Karpas-422 (cell line): ENCODE data around the gene FNDC3A. TPM values are rescaled to one million over a fixed set of nuclear protein-coding genes. Genes with fewer than 3 reads are reported as not detected.

Source experiments
- DNase-seq: peaks from one replicate; pipeline ENCODE4 v3.0.0-alpha.2; 2015
- H2AFZ ChIP-seq: fragments of 200-600 bp; sonication (generic); 2 replicates; pipeline ENCODE4 v1.6.1; 2014; ENCODE audit warnings: antibody characterized with exemption, low read length, mixed read lengths
- H3K27ac ChIP-seq: fragments of 200-600 bp; sonication (generic); 2 replicates; pipeline ENCODE4 v1.5.1; 2014; ENCODE audit warnings: mild to moderate bottlenecking, low read length, moderate library complexity
- H3K27me3 ChIP-seq: fragments of 200-600 bp; sonication (generic); 2 replicates; pipeline ENCODE4 v1.6.1; 2014; ENCODE audit warnings: low read length, mixed read lengths
- H3K36me3 ChIP-seq: fragments of 200-600 bp; sonication (generic); 2 replicates; pipeline ENCODE4 v1.6.1; 2014; ENCODE audit warnings: low read length, mixed read lengths; ENCODE audit not compliant: insufficient read depth
- H3K4me1 ChIP-seq: fragments of 200-600 bp; sonication (generic); 2 replicates; pipeline ENCODE4 v1.6.1; 2014; ENCODE audit warnings: mild to moderate bottlenecking, low read length, mixed read lengths
- H3K4me2 ChIP-seq: fragments of 200-600 bp; sonication (generic); 2 replicates; pipeline ENCODE4 v1.6.1; 2014; ENCODE audit warnings: low read length, low read depth, mild to moderate bottlenecking; ENCODE audit not compliant: poor library complexity, severe bottlenecking
- H3K4me3 ChIP-seq: fragments of 200-600 bp; sonication (generic); 2 replicates; pipeline ENCODE4 v1.5.1; 2014; ENCODE audit warnings: mild to moderate bottlenecking, antibody characterized with exemption, low read length, mixed read lengths
- H3K79me2 ChIP-seq: fragments of 200-600 bp; sonication (generic); 2 replicates; pipeline ENCODE4 v1.6.1; 2014; ENCODE audit warnings: mild to moderate bottlenecking, low read length, mixed read lengths
- H3K9ac ChIP-seq: fragments of 200-600 bp; sonication (generic); 2 replicates; pipeline ENCODE4 v1.6.0; 2014; ENCODE audit warnings: low read length
- H3K9me2 ChIP-seq: fragments of 200-600 bp; sonication (generic), shearing (Covaris generic); replicated peaks from 2 replicates; pipeline ENCODE4 v1.6.0; 2014; ENCODE audit warnings: mild to moderate bottlenecking, low read length, moderate library complexity; ENCODE audit not compliant: insufficient read depth
- H3K9me3 ChIP-seq: fragments of 300-700, 200-600 bp; sonication (generic); 2 replicates; pipeline ENCODE4 v1.6.1; 2014; ENCODE audit warnings: low read length, mixed read lengths
- H4K20me1 ChIP-seq: fragments of 200-600 bp; sonication (generic); 2 replicates; pipeline ENCODE4 v1.6.1; 2014; ENCODE audit warnings: mild to moderate bottlenecking, antibody characterized with exemption, low read length, low read depth; ENCODE audit not compliant: insufficient read depth
- total RNA-seq: library from RNA; depleted of rRNA; stranded (reverse); fragments of >200 nt; shearing (Covaris generic); gene quantifications from 2 replicates; pipeline ENCODE4 v1.2.3, GENCODE V29; 2014; ENCODE audit warnings: low replicate concordance; rRNA removed

FNDC3A gene
- total RNA-seq: 13.9 and 36.0 TPM in 2 replicates

GRCh38 chr13:48975856-48976575 lies at the start of gene FNDC3A:
FNDC3A (plus strand) TSS chr13:48975912; CDS start chr13:49006191, 30,279 bp downstream.
- H3K4me1 ChIP-seq: peaks cover 42% of the 10 kb centered on the region

GRCh38 chr13:48928757-48929430 lies 46.8 kb upstream of the FNDC3A start:
- no peak overlapping the region for H3K9ac ChIP-seq
- H4K20me1 ChIP-seq: no peaks in the 10 kb centered on the region
- H2AFZ ChIP-seq: no peak overlapping the region
- no peaks in the 10 kb centered on the region for H3K79me2 ChIP-seq
- peaks cover 4% of the 10 kb centered on the region; the same call in 1 of the 2 replicates for H3K4me1 ChIP-seq
- no peak overlapping the region for H3K4me3 ChIP-seq
- no peaks in the 10 kb centered on the region for H3K9me3 ChIP-seq
- no peaks in the 10 kb centered on the region for H3K36me3 ChIP-seq
- no peak for DNase-seq
- no peaks in the 10 kb centered on the region for H3K9me2 ChIP-seq
- H3K4me2 ChIP-seq: no peak overlapping the region
- peaks cover 2% of the 10 kb centered on the region; the same call in 1 of the 2 replicates for H3K27me3 ChIP-seq
- H3K27ac ChIP-seq: no peak overlapping the region

More at GRCh38 chr13:48975856-48976575, at the start of gene FNDC3A:
- DNase-seq: peak; percentile 82
- peak within 1 kb of the TSS; percentile 70 for H3K9ac ChIP-seq
- no peaks in the 10 kb centered on the region for H3K36me3 ChIP-seq
- H3K4me3 ChIP-seq: peak within 1 kb of the TSS; percentile 83
- peaks cover 7% of the 10 kb centered on the region; the same call in 1 of the 2 replicates for H3K27me3 ChIP-seq
- H3K9me3 ChIP-seq: peaks cover 5% of the 10 kb centered on the region; the same call in 1 of the 2 replicates
- peak within 1 kb of the TSS; percentile 79 for H3K4me2 ChIP-seq
- peaks cover 15% of the 10 kb centered on the region for H4K20me1 ChIP-seq
- H3K9me2 ChIP-seq: no peaks in the 10 kb centered on the region
- H3K27ac ChIP-seq: no peak within 1 kb of the TSS
- H3K79me2 ChIP-seq: no peaks in the 10 kb centered on the region
- H2AFZ ChIP-seq: peak within 1 kb of the TSS; percentile 83

GRCh38 chr13:48930918-48931317 lies 44.8 kb upstream of the FNDC3A start:
- Histone ChIP-seq H3K27me3 (peaks cover 2% of the 10 kb centered on the region; the same call in 1 of the 2 replicates), H3K4me2 (no peak overlapping the region), H3K9ac (no peak overlapping the region), H3K79me2 (no peaks in the 10 kb centered on the region), H3K9me2 (no peaks in the 10 kb centered on the region), H3K27ac (no peak overlapping the region), H2AFZ (no peak overlapping the region), H3K9me3 (no peaks in the 10 kb centered on the region), H3K36me3 (no peaks in the 10 kb centered on the region), H4K20me1 (no peaks in the 10 kb centered on the region), H3K4me1 (peaks cover 4% of the 10 kb centered on the region; the same call in 1 of the 2 replicates), H3K4me3 (no peak overlapping the region)
- DNase-seq: no peak

GRCh38 chr13:48938308-48938943 lies 37.3 kb upstream of the FNDC3A start:
- DNase-seq: no peak
- Histone ChIP-seq H3K9me2 (no peaks in the 10 kb centered on the region), H2AFZ (no peak overlapping the region), H3K4me3 (no peak overlapping the region), H3K27me3 (no peaks in the 10 kb centered on the region), H3K9me3 (no peaks in the 10 kb centered on the region), H3K79me2 (no peaks in the 10 kb centered on the region), H4K20me1 (no peaks in the 10 kb centered on the region), H3K27ac (no peak overlapping the region), H3K9ac (no peak overlapping the region), H3K4me1 (no peaks in the 10 kb centered on the region), H3K36me3 (no peaks in the 10 kb centered on the region), H3K4me2 (no peak overlapping the region)

- Histone ChIP-seq H3K36me3 (no peaks in the 10 kb centered on the region), H4K20me1 (no peaks in the 10 kb centered on the region), H3K4me2 (no peak overlapping the region), H3K79me2 (no peaks in the 10 kb centered on the region), H3K4me3 (no peak overlapping the region), H3K9ac (no peak overlapping the region), H3K9me2 (no peaks in the 10 kb centered on the region), H3K27ac (no peak overlapping the region), H3K27me3 (no peaks in the 10 kb centered on the region), H3K4me1 (no peaks in the 10 kb centered on the region), H3K9me3 (no peaks in the 10 kb centered on the region), H2AFZ (no peak overlapping the region)
- DNase-seq: no peak
These were observed 36.0 kb upstream of the FNDC3A start for GRCh38 chr13:48939728-48940127.

- Histone ChIP-seq H4K20me1 (no peaks in the 10 kb centered on the region), H3K27me3 (no peaks in the 10 kb centered on the region), H3K27ac (no peak overlapping the region), H3K9ac (no peak overlapping the region), H3K4me2 (no peak overlapping the region), H3K79me2 (no peaks in the 10 kb centered on the region), H2AFZ (no peak overlapping the region), H3K4me3 (no peak overlapping the region), H3K9me3 (no peaks in the 10 kb centered on the region), H3K4me1 (no peaks in the 10 kb centered on the region), H3K9me2 (no peaks in the 10 kb centered on the region), H3K36me3 (no peaks in the 10 kb centered on the region)
- DNase-seq: no peak
These were observed 33.6 kb upstream of the FNDC3A start for GRCh38 chr13:48942131-48942530.

- Histone ChIP-seq H3K4me1 (no peaks in the 10 kb centered on the region), H3K9me2 (no peaks in the 10 kb centered on the region), H3K79me2 (no peaks in the 10 kb centered on the region), H3K27me3 (no peaks in the 10 kb centered on the region), H2AFZ (no peak overlapping the region), H3K9ac (no peak overlapping the region), H3K4me3 (no peak overlapping the region), H4K20me1 (no peaks in the 10 kb centered on the region), H3K4me2 (no peak overlapping the region), H3K9me3 (no peaks in the 10 kb centered on the region), H3K27ac (no peak overlapping the region), H3K36me3 (no peaks in the 10 kb centered on the region)
- DNase-seq: no peak
These were observed 31.5 kb upstream of the FNDC3A start for GRCh38 chr13:48944221-48944620.

- H3K4me3 ChIP-seq: no peak overlapping the region
- no peak overlapping the region for H3K9ac ChIP-seq
- no peaks in the 10 kb centered on the region for H3K27me3 ChIP-seq
- H3K9me2 ChIP-seq: no peaks in the 10 kb centered on the region
- H4K20me1 ChIP-seq: no peaks in the 10 kb centered on the region
- H3K79me2 ChIP-seq: no peaks in the 10 kb centered on the region
- no peak overlapping the region for H2AFZ ChIP-seq
- H3K36me3 ChIP-seq: no peaks in the 10 kb centered on the region
- H3K4me1 ChIP-seq: no peaks in the 10 kb centered on the region
- H3K4me2 ChIP-seq: no peak overlapping the region
- no peak for DNase-seq
- H3K9me3 ChIP-seq: no peaks in the 10 kb centered on the region
- no peak overlapping the region for H3K27ac ChIP-seq
These were observed 30.1 kb upstream of the FNDC3A start for GRCh38 chr13:48945626-48946025.
